Heart right ventricle (tissue), 16 donors: ENCODE results near the gene GNB1L. TPM values are rescaled to one million over a fixed set of nuclear protein-coding genes. Genes with fewer than 3 reads are reported as not detected.

Experiments used
- ATAC-seq, 8 donors: fragments of 200-7000 bp; cut with Tn5 transposase; one replicate each; pipeline ENCODE4 v1.9.1; 2020; ENCODE audit warnings: mild to moderate bottlenecking in 8 of 8, moderate library complexity in 8 of 8, moderate number of reproducible peaks in 1 of 8
- DNase-seq, 2 donors: peaks; one replicate each; pipeline ENCODE4 v3.0.0-alpha.2; 2020
- H3K27ac ChIP-seq, 10 donors: fragments of 200-600 bp; sonication (generic) in 2 of 10; one replicate each; pipeline versions ENCODE4 v1.5.0 to v1.8.0; 2020 to 2022; ENCODE audit warnings: mild to moderate bottlenecking in 3 of 10
- H3K27me3 ChIP-seq, 7 donors: fragments of 200-600 bp; one replicate each; pipeline ENCODE4 v1.8.0; 2021 to 2022; ENCODE audit warnings: mild to moderate bottlenecking in 2 of 7
- H3K36me3 ChIP-seq, 9 donors: fragments of 200-600 bp; sonication (generic) in 1 of 9; one replicate each; pipeline versions ENCODE4 v1.5.0 to v1.8.0; 2020 to 2022; ENCODE audit warnings: mild to moderate bottlenecking in 2 of 9
- H3K4me1 ChIP-seq, 9 donors: fragments of 200-600 bp; sonication (generic) in 1 of 9; one replicate each; pipeline versions ENCODE4 v1.5.0 to v1.8.0; 2020 to 2022; ENCODE audit warnings: mild to moderate bottlenecking in 4 of 9
- H3K4me3 ChIP-seq, 10 donors: fragments of 200-600 bp; sonication (generic) in 2 of 10; one replicate each; pipeline versions ENCODE4 v1.5.0 to v1.8.0; 2020 to 2022; ENCODE audit warnings: mild to moderate bottlenecking in 7 of 10, moderate library complexity in 2 of 10
- H3K9me3 ChIP-seq, 11 donors: fragments of 200-600 bp in 10 of 11; sonication (generic) in 2 of 11; one replicate each; pipeline versions ENCODE4 v1.5.0 to v1.8.0; 2013 to 2022; ENCODE audit warnings: mild to moderate bottlenecking in 2 of 11, control low read depth in 1 of 11, moderate library complexity in 1 of 11
- WGBS, 2 donors: extraction: QIAGEN DNeasy Blood & Tissue Kit; methylation state at CpG; one replicate each; pipeline ENCODE4 v1.1.7; 2013; ENCODE audit warnings: inconsistent platforms in 1 of 2; 5-methylcytosine and 5-hydroxymethylcytosine counted together
- intact Hi-C, 10 donors: fragments of 100-400 bp; cut with DNase I; formaldehyde crosslinking; loops; one replicate each; pipeline versions ENCODE4 v1.11.1 to v1.14.2; 2022
- polyA plus RNA-seq, 2 donors: library from polyadenylated mRNA; stranded (reverse); fragments of 200-250 nt; gene quantifications; one replicate each; pipeline ENCODE4 v1.2.3, GENCODE V29; 2013
- total RNA-seq, 10 donors: library from RNA; stranded (reverse); fragmentation: NEBNext Ultra II Directional in 3 of 10; extraction: Animal tissue kit (Norgen Biotek cat#: 25700) in 3 of 10; gene quantifications; one replicate each; pipeline versions ENCODE4 v1.2.1 to v1.2.4, GENCODE V29; 2021 to 2023
- TF ChIP-seq, protein P1 (sequence below), 9 donors: fragments of 200-600 bp; sonication (generic) in 2 of 9; IDR thresholded peaks; one replicate each; pipeline versions ENCODE4 v1.5.0 to v1.8.0; 2021 to 2022; ENCODE audit warnings: antibody characterized with exemption in 9 of 9, mild to moderate bottlenecking in 5 of 9, moderate library complexity in 1 of 9
- donor health status: Arrhythmogenic right ventricular cardiomyopathy.
- donor health status: ischemic (EF 13 %, LVEDD 7.1; RV severe dilation, severe dysfunction).
- donor health status: healthy with polysubstance abuse.
- donor health status: DM: no; HTN: yes; CAD: no.
- donor health status: DM: no; HTN: no; CAD: no.
- donor health status: ischemic (EF 25% LVEDD 6.9; RV normal size, moderate dysfunction).
- donor health status: ischemic (EF 25% LVEDD 5.7; RV mildly dilated, moderate dysfunction).
- donor health status: healthy.
- donor health status: DM: yes; HTN: yes; CAD: no.
- donor health status: Ischemic cardiomyopathy.
- donor health status: ischemic (EF 35%, LVEDD 5.7; RV mildly dilated, moderate dysfunction).
- donor health status: nonischemic (EF 11% LVEDD 7.7; RV severe dilation, severe dysfunction).
- donor health status: DM: yes; HTN: yes; CAD: no.
- donor health status: PGD.
- donor health status: ischemic (EF 29% LVEDD 5.4; RV normal size, mild dysfunction).
- donor health status: nonischemic (EF 23%, LVEDD 6.1; RV moderate dilation, normal function).

The GNB1L gene
- total and polyA plus RNA-seq, 12 donors: 0.76 to 9.3 (median 1.9) TPM

- TF ChIP-seq, protein P1, sequence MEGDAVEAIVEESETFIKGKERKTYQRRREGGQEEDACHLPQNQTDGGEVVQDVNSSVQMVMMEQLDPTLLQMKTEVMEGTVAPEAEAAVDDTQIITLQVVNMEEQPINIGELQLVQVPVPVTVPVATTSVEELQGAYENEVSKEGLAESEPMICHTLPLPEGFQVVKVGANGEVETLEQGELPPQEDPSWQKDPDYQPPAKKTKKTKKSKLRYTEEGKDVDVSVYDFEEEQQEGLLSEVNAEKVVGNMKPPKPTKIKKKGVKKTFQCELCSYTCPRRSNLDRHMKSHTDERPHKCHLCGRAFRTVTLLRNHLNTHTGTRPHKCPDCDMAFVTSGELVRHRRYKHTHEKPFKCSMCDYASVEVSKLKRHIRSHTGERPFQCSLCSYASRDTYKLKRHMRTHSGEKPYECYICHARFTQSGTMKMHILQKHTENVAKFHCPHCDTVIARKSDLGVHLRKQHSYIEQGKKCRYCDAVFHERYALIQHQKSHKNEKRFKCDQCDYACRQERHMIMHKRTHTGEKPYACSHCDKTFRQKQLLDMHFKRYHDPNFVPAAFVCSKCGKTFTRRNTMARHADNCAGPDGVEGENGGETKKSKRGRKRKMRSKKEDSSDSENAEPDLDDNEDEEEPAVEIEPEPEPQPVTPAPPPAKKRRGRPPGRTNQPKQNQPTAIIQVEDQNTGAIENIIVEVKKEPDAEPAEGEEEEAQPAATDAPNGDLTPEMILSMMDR (IDR thresholded peaks at IDR 0.05): no peak
- no peaks in the 10 kb centered on the region for H3K36me3 ChIP-seq
- ATAC-seq (peak in 4 of 8 donors; percentile 18 to 61 (median 36)), DNase-seq (peak in 1 of 2 donors; percentile 10)
- no peaks in the 10 kb centered on the region for H3K27me3 ChIP-seq
- intact Hi-C loops: no loop called here
- 89 to 91% methylated on average over 19 of the region's 19 CpGs for WGBS, 2 donors
- H3K27ac ChIP-seq: no peak overlapping the region
- H3K4me1 ChIP-seq: peaks cover 0 to 10% (median 3%) of the 10 kb centered on the region in 9 donors
- peaks cover 0 to 11% (median 0%) of the 10 kb centered on the region in 11 donors for H3K9me3 ChIP-seq
- H3K4me3 ChIP-seq: no peak overlapping the region
Measured at GRCh38 chr22:19798003-19798665, 56.5 kb downstream of the GNB1L start.

- no peak for DNase-seq
- intact Hi-C loops: no loop called here
Measured at GRCh38 chr22:19797086-19798002, 57.3 kb downstream of the GNB1L start.

GRCh38 chr22:19796160-19796559 lies 58.5 kb downstream of the GNB1L start:
- TF ChIP-seq, protein P1 (IDR thresholded peaks at IDR 0.05): no peak
- H3K27ac ChIP-seq: no peak overlapping the region
- no peaks in the 10 kb centered on the region for H3K36me3 ChIP-seq
- ATAC-seq: no peak
- intact Hi-C loops: no loop called here
- H3K4me3 ChIP-seq: no peak overlapping the region
- 88 to 92% methylated on average over 7 of the region's 7 CpGs for WGBS, 2 donors
- H3K9me3 ChIP-seq: peaks cover 0 to 30% (median 0%) of the 10 kb centered on the region in 11 donors
- DNase-seq: no peak
- no peaks in the 10 kb centered on the region for H3K27me3 ChIP-seq
- peaks cover 0 to 10% (median 3%) of the 10 kb centered on the region in 9 donors for H3K4me1 ChIP-seq

More at GRCh38 chr22:19797086-19798002, 57.3 kb downstream of the GNB1L start:
- 82 to 84% methylated on average over 24 of the region's 24 CpGs for WGBS, 2 donors
- Histone ChIP-seq H3K4me3 (no peak overlapping the region), H3K9me3 (peaks cover 0 to 18% (median 0%) of the 10 kb centered on the region in 11 donors), H3K36me3 (no peaks in the 10 kb centered on the region), H3K27ac (no peak overlapping the region), H3K4me1 (peaks cover 0 to 10% (median 3%) of the 10 kb centered on the region in 9 donors), H3K27me3 (no peaks in the 10 kb centered on the region)
- ATAC-seq: no peak
- TF ChIP-seq, protein P1 (IDR thresholded peaks at IDR 0.05): no peak

DNA sequence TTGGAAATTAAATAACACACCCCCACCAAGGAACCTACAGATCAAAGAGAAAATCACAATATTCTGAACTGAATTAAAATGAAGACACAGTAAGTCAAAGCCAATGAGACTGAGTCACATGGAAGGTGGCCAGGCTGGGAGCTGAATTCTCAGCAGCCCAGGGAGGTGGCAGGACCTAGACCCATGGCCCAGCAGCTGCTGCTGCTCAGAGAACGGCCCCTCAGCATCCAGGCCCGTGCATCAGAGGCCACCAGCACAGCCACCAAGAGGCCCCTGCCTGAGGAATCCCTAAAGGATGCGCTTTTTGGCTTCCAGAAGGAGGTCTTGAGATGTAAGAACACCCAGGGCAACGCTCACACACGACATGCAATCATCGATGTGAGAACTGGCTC lies 59.1 kb downstream of the GNB1L start:
- Histone ChIP-seq H3K4me3 (no peak overlapping the region), H3K27me3 (no peaks in the 10 kb centered on the region), H3K27ac (no peak overlapping the region), H3K36me3 (no peaks in the 10 kb centered on the region), H3K4me1 (peaks cover 0 to 10% (median 3%) of the 10 kb centered on the region in 9 donors), H3K9me3 (peaks cover 0 to 32% (median 0%) of the 10 kb centered on the region in 11 donors)
- ATAC-seq: no peak
- intact Hi-C loops: no loop called here
- TF ChIP-seq, protein P1 (IDR thresholded peaks at IDR 0.05): no peak
- WGBS, 2 donors: 91 to 92% methylated on average over 6 of the region's 6 CpGs
- DNase-seq: no peak
